NT2/D1 (cell line): ENCODE data around the gene FOXP1.

Source experiments
- SUZ12 ChIP-seq: IDR thresholded peaks from 2 replicates; pipeline ENCODE4 v1.6.1; 2011; ENCODE audit not compliant: insufficient read length, insufficient read depth; ENCODE audit errors: extremely low read depth
- YY1 ChIP-seq: IDR thresholded peaks from 2 replicates; pipeline ENCODE4 v1.6.1; 2011; ENCODE audit not compliant: insufficient read length, insufficient read depth
- ZNF274 ChIP-seq: IDR thresholded peaks from 2 replicates; pipeline ENCODE4 v1.6.1; 2011; ENCODE audit warnings: mild to moderate bottlenecking, low read depth, low read length

DNA sequence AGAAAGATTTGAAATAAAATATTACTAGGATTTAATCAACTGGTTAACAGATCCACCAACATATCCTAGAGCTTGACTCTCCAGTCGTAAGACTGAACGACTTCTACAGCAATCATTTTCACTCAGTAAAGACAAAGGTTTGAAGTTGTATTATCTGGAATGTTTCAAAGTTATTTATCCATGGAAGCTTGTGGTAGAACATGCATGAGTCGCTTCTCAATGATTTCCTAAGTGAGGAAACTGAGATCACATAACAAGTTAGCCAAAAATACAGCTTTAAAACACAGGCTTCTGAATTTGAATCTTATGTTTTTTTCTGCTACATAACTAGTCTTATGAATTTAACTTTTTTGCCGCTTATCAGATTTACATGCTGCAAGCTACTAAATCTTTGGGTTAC, 241.8 kb downstream of the FOXP1 start:
- TF ChIP-seq YY1 = no peak
- no peak for TF ChIP-seq ZNF274
- no peak for TF ChIP-seq SUZ12
